ENCODE results near the gene FCGR3A.
"Not testable (repeated sequence)": the region's sequence is repeated elsewhere in the genome, so short reads cannot be mapped to it uniquely, and the experiment has no call there.

Gene FCGR3A

GRCh38 chr1:161556990-161557389 lies 7.4 kb upstream of the FCGR3A start:
- not testable (repeated sequence) for DNase-seq (ENCODE audit: low spot score)

- DNase-seq (ENCODE audit: low spot score): not testable (repeated sequence)
These were observed 6.5 kb upstream of the FCGR3A start for GRCh38 chr1:161556143-161556542.

- not testable (repeated sequence) for DNase-seq (ENCODE audit: low spot score)
These were observed 5.3 kb upstream of the FCGR3A start for GRCh38 chr1:161554815-161555417.

- not testable (repeated sequence) for DNase-seq (ENCODE audit: low spot score)
These were observed 4.7 kb upstream of the FCGR3A start for GRCh38 chr1:161554340-161554739.

GRCh38 chr1:161553631-161554030 lies 4.0 kb upstream of the FCGR3A start:
- not testable (repeated sequence) for DNase-seq (ENCODE audit: low spot score)

GRCh38 chr1:161550942-161551341 lies 1.3 kb upstream of the FCGR3A start:
- DNase-seq (ENCODE audit: low spot score): not testable (repeated sequence)

GRCh38 chr1:161548749-161549406 lies 740 bp downstream of the FCGR3A start:
- DNase-seq (ENCODE audit: low spot score): not testable (repeated sequence)

GRCh38 chr1:161547995-161548741 lies 1.4 kb downstream of the FCGR3A start:
- not testable (repeated sequence) for DNase-seq (ENCODE audit: low spot score)

GRCh38 chr1:161545005-161545731 lies 4.5 kb downstream of the FCGR3A start:
- not testable (repeated sequence) for DNase-seq (ENCODE audit: low spot score)

GRCh38 chr1:161543125-161543524 lies 6.5 kb downstream of the FCGR3A start:
- DNase-seq (ENCODE audit: low spot score): not testable (repeated sequence)

GRCh38 chr1:161542091-161542559 lies 7.5 kb downstream of the FCGR3A start:
- not testable (repeated sequence) for DNase-seq (ENCODE audit: low spot score)

- DNase-seq (ENCODE audit: low spot score): not testable (repeated sequence)
These were observed 9.1 kb downstream of the FCGR3A start for GRCh38 chr1:161540570-161540960.

- DNase-seq (ENCODE audit: low spot score): peak; percentile 90
These were observed 9.7 kb downstream of the FCGR3A start for GRCh38 chr1:161539731-161540569.

GRCh38 chr1:161538925-161539479 lies 10.6 kb downstream of the FCGR3A start:
- not testable (repeated sequence) for DNase-seq (ENCODE audit: low spot score)

- not testable (repeated sequence) for DNase-seq (ENCODE audit: low spot score)
These were observed 12.4 kb downstream of the FCGR3A start for GRCh38 chr1:161537068-161537669.

GRCh38 chr1:161532644-161533567 lies 16.7 kb downstream of the FCGR3A start:
- DNase-seq (ENCODE audit: low spot score): not testable (repeated sequence)

GRCh38 chr1:161531986-161532643 lies 17.5 kb downstream of the FCGR3A start:
- DNase-seq (ENCODE audit: low spot score): no peak

Data from RKO (cell line).